Measurements from ENCODE around the gene NTM.

Gene NTM

DNA sequence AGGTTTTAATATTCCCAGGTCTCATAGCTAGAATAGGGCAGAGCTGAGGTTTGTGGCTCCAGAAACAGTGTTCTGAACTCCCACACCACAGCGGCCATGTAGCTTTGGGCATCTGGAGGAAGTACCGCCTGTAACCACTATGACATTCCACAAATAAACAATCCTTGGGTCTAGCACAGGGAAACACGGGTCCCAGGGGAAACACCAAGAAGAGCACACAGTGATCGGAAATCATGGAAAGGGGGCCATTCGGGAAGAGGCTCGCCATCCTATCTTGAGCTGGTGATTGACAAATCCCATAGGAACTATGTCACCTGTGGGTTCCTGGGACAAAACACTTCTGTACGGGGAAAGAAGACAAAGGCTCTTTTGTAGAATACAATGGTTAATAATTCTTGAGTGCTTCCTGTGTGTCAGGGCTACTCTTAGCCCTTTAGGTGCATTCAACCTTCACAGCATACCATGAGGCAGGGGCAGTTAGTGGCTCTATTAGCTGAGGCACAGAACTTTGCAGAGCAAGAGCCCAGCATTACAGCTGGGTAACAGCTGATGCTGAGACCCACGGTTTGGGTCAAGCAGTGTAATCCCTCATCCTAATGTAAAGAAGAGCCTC is 514.2 kb downstream of the NTM start:
- DNase-seq: no peak

DNA sequence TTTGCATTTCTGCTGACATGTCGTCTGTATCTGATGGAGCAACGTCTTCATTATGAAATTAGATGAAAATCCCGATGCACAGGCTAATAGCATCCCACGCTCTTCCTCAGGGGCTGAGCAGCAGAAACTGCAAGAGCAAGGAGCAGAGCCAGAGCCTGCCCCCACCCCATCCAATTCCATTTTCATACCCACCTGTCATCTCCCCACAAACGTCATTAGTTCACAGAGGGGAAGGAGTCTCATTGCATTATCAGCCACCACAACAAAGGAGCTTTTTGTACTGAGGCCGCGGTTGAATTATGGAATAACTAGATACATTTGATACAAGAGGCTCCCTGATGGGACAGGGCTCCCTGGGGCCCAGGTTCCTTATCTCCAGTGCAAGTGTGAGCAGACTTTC is 515.0 kb downstream of the NTM start:
- no peak for DNase-seq

DNA sequence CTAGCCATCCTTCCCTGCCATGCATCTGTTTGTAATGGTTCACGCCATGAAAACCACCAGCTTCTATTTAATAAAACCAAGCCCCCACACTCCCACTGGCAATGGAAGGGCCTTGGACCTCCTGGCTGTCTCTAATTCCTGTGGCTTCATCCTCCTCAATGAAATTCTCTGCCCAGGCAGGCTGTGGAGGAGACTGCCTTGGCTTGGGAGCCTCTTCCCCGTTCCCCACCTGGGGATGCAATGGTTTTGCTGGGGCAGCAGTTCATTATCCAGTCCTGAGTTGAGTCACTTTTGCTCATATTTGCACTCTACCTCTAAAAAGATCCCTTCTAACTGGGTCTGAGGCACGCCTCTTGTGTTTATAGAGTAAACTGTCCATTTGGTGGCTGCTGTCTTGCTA is 515.8 kb downstream of the NTM start:
- no peak for DNase-seq

GRCh38 chr11:131888230-131888855 is 517.9 kb downstream of the NTM start:
- no peak for DNase-seq

DNA sequence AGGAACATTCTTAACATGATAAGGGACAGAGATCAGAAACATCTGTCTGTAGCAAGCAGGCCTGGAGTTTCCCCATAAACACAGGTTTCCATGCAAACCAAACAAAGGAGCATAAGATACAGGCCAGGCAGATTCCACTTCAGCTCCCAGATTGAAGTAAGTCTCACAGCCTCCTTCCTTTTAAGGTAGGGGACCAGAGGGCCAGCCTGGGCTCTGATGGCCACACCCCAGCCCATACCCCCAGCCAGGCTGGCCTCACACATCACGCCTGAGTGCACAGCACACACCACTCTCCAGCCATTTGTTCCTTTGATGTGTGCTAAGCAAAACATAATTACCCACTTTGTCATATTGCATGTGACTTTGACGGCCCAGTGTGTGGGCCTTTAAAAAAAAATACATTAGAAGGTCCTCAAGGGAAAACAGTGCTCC is 518.7 kb downstream of the NTM start:
- no peak for DNase-seq

DNA sequence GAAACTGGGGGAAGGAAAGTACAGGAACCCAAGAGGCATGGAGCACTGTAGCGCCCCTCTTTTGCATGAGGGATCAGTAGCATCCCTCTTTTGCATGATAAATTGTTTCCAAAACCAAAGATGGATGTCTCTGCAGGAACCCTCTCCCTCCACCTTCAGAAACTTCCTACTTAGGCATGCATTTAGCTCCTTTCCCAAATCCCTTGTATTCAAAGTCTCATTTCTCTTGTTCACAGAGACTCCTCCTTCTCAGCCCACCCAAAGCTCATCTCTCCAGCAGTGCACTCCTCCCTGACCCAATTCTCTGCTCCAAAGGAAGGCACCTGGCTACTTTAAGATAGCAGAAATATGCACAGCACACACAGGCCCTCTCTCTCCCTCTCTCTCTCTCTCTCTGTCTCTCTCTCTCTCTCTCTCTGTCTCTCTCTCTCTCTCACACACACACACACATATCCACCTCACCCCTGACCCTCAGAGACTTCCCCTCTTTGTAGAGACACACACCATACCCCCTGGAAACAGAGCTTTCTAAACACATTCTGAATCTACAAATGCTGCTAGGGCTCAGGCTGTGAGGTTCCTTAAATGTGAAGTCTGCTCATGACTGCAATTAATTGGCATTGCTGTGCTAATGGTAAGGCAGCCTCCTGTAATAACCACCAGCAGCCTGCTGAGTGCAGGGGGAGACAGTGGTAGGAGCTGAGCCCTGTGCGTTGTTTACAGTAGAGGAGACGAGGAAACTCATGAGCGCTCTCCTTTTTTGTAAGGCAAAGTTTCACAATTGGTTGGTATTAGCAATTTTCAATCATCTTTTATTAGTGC is 519.6 kb downstream of the NTM start:
- DNase-seq: no peak

GRCh38 chr11:131893103-131893890 is 522.9 kb downstream of the NTM start:
- no peak for DNase-seq

- DNase-seq: no peak
Measured at GRCh38 chr11:131893988-131894387, 523.6 kb downstream of the NTM start.

GRCh38 chr11:131894615-131895544 is 524.5 kb downstream of the NTM start:
- DNase-seq: no peak

DNA sequence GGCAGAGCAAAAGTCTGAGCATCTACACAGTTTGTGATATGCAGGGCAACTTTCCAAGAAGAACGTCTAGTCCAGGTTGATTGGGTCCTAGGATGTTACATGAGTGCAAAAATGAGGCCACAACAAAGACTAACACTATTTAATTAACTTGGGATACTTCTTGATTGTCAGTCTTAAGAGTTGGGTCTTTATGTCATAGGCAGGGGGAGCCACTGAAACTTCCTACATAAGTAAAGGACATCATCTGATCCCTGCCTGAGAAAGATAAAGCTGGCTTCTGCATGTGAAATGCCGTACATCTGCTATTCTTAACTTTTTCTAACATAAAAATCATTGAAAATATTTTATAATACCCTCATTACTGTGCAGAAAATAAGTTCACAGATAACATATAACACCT is 525.5 kb downstream of the NTM start:
- DNase-seq: no peak

DNA sequence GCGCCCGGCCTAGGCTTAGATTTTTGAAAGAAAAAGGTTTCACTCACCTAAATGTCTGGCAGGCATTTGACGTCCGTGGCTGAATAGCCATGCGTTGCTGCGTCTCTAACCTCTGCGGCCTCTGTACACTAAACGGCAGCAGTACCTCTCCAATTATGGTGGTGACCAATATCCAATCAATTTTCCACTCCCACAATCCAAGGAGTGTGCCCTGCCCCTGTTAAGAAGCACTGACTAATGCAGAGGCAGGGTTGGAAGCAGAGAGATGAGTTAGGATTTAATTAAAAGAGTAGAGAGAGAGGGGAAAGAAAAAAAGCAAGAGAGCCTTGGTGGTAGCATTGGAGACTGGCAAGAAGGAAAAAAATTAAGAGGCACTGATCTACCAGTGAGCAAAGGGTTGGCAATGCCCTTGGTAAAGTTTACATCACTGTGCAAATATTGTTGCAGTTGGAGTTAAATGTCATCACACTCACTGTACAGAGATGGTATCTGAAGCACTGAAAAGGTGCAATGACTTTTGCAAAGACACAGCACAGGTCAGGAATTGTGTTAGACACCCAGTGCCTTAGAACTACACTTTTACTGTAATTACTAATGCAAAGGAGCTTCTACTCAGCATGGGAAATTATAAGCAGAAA is 526.7 kb downstream of the NTM start:
- DNase-seq: no peak

GRCh38 chr11:131897956-131898355 is 527.5 kb downstream of the NTM start:
- no peak for DNase-seq

- DNase-seq: no peak
Measured at GRCh38 chr11:131898949-131899348, 528.5 kb downstream of the NTM start.

- DNase-seq: no peak
Measured at GRCh38 chr11:131899950-131900580, 529.6 kb downstream of the NTM start.

DNA sequence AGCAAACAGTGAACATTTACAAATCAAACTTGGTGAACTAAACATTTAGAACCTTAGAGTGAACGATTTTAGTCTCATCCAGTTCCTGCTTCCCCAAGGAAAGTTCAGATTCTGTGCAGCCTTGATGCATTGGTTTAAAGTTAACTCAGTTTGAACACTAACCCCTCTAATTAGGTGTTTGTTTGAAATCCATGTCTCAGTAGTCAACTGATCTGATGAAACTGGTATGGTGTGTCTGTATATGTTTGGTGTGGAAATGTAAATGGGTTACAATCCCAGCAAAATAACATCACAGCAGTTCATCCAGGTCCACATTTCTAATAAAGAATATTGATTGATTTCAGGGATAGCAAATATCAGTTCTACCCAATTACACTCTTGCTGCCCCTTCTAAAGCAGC is 532.0 kb downstream of the NTM start:
- no peak for DNase-seq

DNA sequence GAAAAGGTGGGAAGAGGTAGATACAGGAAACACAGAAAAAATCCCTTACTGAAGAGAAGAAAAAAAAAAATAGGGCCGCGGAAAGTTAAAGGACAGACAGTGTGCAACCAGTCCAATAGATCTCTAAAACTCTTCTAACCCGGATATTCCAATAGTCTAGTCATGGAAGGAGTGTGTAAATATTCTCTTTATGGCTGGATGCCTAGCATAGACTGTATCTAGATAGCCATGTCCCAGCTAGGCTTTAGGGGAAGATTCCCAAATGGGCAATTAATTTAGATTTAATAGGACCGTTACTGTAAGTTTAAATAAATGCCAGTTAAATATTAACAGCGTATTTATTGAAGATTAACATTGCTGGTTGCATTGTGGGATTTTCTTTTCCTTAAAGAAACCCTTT is 532.7 kb downstream of the NTM start:
- DNase-seq: no peak

GRCh38 chr11:131904756-131905155 is 534.3 kb downstream of the NTM start:
- DNase-seq: no peak

GRCh38 chr11:131906963-131907362 is 536.5 kb downstream of the NTM start:
- DNase-seq: no peak

- no peak for DNase-seq
Measured at GRCh38 chr11:131907371-131907770, 537.0 kb downstream of the NTM start.

DNA sequence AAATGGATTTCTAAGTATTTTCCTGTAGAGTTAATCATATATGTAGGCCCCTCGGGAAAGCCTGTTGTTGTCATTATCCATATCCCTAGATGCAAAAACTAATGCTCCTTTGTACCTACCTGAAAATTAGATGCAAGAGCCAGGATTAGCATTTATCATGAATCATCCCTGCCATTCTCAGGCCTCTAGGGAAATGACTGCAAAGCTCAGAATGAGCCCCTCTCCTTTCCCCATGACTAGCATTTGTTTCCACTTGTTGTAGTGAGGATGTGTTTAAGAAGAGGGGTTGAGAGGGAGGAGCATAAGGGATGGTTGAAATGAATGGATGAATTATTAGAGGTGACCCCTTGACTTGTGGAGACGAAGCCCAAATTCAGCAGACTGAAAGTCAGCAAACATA is 537.9 kb downstream of the NTM start:
- DNase-seq: no peak

Measured in activated CD4-positive, alpha-beta T cell treated with anti-CD3 and anti-CD28 coated beads, Interleukin-10, Interleukin-2, amounts not matched to agents 100 ng/mL and 50 ng/mL, durations not matched to agents 16 hours and 8 hours (primary cell).